NB4 (cell line): ENCODE data around the gene BFSP2.

Source experiments
- DNase-seq: peaks from one replicate; pipeline ENCODE4 v3.0.0; 2010; ENCODE audit warnings: low read depth
- H3K4me3 ChIP-seq: one replicate; pipeline ENCODE4 v1.5.1; 2011; ENCODE audit warnings: mild to moderate bottlenecking, low read depth, low read length, moderate library complexity
- MAX ChIP-seq: IDR thresholded peaks from 2 replicates; pipeline ENCODE4 v1.6.1; 2011; ENCODE audit warnings: low read depth, low read length
- MYC ChIP-seq: IDR thresholded peaks from 2 replicates; pipeline ENCODE4 v1.6.1; 2011; ENCODE audit warnings: low read depth, low read length
- POLR2A ChIP-seq: IDR thresholded peaks from 2 replicates; pipeline ENCODE4 v1.6.1; 2011; ENCODE audit warnings: mild to moderate bottlenecking; ENCODE audit not compliant: insufficient read length; ENCODE audit errors: extremely low read depth
- TF ChIP-seq, protein P1 (sequence below): IDR thresholded peaks from one replicate; pipeline ENCODE4 v1.5.1; 2012; ENCODE audit warnings: low read depth, low read length

BFSP2 gene

DNA sequence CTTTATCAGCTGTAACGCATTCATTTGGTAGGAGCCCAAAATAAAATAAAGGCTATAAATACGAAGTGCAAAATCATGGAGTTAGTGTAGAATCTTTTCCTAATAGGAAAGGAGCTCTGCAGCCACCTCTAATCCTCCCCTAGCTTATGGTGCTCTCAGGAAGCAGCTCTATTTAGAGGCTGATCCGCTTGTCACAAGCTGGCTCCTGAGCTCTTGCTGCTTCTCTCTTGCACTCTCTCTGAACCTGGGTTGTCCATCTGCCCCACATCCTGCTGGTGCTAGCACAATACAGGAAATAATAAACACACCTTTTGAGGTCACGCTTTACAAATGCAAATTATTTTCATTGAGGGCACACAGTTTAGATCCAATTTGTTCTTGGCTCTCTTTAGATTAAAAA, 37.3 kb upstream of the BFSP2 start:
- no peak for DNase-seq
- TF ChIP-seq MYC: no peak
- TF ChIP-seq MAX: no peak
- TF ChIP-seq, protein P1, sequence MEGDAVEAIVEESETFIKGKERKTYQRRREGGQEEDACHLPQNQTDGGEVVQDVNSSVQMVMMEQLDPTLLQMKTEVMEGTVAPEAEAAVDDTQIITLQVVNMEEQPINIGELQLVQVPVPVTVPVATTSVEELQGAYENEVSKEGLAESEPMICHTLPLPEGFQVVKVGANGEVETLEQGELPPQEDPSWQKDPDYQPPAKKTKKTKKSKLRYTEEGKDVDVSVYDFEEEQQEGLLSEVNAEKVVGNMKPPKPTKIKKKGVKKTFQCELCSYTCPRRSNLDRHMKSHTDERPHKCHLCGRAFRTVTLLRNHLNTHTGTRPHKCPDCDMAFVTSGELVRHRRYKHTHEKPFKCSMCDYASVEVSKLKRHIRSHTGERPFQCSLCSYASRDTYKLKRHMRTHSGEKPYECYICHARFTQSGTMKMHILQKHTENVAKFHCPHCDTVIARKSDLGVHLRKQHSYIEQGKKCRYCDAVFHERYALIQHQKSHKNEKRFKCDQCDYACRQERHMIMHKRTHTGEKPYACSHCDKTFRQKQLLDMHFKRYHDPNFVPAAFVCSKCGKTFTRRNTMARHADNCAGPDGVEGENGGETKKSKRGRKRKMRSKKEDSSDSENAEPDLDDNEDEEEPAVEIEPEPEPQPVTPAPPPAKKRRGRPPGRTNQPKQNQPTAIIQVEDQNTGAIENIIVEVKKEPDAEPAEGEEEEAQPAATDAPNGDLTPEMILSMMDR: no peak
- no peak for TF ChIP-seq POLR2A
- no peak overlapping the region for H3K4me3 ChIP-seq

GRCh38 chr3:133364704-133365103, 35.2 kb upstream of the BFSP2 start:
- TF ChIP-seq, protein P1: no peak
- TF ChIP-seq POLR2A: no peak
- no peak for TF ChIP-seq MAX
- TF ChIP-seq MYC: no peak
- H3K4me3 ChIP-seq: no peak overlapping the region
- no peak for DNase-seq

GRCh38 chr3:133366921-133367320, 32.9 kb upstream of the BFSP2 start:
- no peak overlapping the region for H3K4me3 ChIP-seq
- TF ChIP-seq MAX (no peak), POLR2A (no peak), MYC (no peak)
- TF ChIP-seq, protein P1: no peak
- DNase-seq: no peak

DNA sequence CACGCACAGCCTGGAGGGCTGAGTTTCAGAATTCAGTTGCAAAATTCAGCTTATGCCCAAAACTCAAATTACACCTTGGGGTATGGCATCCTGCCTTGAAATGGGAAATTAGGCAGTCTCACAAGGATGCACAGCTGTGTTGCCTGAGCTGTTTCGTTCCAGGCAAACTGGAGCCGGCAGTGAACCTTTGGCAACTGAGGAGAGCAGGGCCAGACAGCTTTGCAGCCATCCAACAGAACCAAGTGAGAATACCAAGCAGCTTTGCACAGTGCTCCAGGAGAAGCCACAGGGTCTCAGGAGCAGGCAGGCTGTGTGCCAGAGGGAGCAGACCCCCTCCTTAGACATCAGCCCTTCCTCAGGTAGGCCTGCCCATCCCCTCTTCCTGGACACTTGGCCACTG, 32.5 kb upstream of the BFSP2 start:
- H3K4me3 ChIP-seq: no peak overlapping the region
- TF ChIP-seq POLR2A (no peak), MAX (no peak), MYC (no peak)
- TF ChIP-seq, protein P1: no peak
- no peak for DNase-seq

GRCh38 chr3:133367956-133368355, 31.9 kb upstream of the BFSP2 start:
- no peak overlapping the region for H3K4me3 ChIP-seq
- no peak for TF ChIP-seq MAX
- no peak for DNase-seq

- TF ChIP-seq MYC (no peak), POLR2A (no peak), MAX (no peak)
- TF ChIP-seq, protein P1: no peak
- H3K4me3 ChIP-seq: no peak overlapping the region
- no peak for DNase-seq
Measured at GRCh38 chr3:133368371-133369067, 31.3 kb upstream of the BFSP2 start.
